HG03095 (cell line): ENCODE measurements around the gene KIF5A.
A peak's percentile ranks its signal among the peaks of the same experiment; 100 is the strongest.
"Not testable (repeated sequence)": the region's sequence is repeated elsewhere in the genome, so short reads cannot be mapped to it uniquely, and the experiment has no call there.

ENCODE experiments used
- ATAC-seq: cut with Tn5 transposase; IDR thresholded peaks from one replicate; pipeline ENCODE4 v1.9.1; 2021; ENCODE audit warnings: moderate library complexity; ENCODE audit not compliant: unreplicated experiment

KIF5A gene

DNA sequence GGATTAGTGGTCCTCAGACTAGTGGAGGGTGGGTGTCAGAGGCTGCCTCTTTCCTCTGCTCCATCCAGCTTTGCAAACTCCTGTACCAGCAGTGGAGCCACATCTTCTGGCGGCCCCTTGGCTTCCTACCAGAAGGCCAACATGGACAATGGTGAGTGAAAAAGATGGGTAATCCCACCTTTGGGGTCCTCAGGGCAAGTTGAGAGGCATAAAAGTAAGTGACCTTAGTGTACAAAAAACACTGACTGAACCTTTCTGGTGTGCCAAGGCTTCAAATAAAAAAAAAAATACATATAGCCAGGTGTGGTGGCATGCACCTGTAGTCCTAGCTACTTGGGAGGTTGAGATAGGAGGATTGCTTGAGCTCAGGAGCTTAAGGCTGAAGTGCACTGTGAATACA is 32.0 kb downstream of the KIF5A start:
- no peak for ATAC-seq

GRCh38 chr12:57582440-57582839 is 32.6 kb downstream of the KIF5A start:
- ATAC-seq: no peak

DNA sequence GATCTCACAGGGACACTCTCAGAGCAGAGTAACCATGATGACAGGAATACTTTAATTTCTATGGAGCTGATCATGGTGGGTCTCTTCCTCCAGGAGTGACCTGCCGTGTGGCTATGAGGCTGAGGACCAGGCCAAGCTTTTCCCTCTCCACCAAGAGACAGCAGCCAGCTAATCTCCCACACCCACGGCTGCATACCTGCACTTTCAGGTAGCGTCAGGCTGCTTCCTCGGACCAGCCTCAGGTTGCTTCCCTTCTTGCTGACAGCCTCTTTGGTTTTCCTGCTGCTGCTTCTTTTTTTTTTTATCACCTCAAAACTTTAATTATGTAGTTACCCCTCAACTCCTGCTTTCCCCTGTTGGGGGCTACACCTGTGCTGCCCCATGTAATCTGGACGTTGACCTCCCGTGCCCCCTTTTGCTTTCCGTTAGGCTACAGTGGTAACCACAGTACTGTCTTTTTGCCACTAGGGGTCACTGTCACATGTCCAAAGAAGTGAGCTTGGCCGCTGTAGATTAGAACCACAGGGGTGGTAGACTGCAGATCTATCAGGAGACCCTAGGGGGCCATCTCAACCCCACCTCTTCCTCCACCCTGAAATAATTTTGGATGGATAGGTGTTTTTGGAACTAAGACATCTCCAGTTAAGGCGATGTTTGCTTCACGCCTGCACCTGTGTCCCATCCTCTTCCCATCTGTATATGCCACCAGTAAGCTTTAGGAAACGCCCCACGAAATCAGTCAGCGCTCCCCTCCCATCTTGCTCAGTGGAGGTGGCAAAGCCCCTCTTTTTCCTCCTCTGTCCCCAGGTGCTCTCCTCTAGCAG is 33.4 kb downstream of the KIF5A start:
- peak; percentile 92 for ATAC-seq

GRCh38 chr12:57584050-57584449 is 34.2 kb downstream of the KIF5A start:
- no peak for ATAC-seq

DNA sequence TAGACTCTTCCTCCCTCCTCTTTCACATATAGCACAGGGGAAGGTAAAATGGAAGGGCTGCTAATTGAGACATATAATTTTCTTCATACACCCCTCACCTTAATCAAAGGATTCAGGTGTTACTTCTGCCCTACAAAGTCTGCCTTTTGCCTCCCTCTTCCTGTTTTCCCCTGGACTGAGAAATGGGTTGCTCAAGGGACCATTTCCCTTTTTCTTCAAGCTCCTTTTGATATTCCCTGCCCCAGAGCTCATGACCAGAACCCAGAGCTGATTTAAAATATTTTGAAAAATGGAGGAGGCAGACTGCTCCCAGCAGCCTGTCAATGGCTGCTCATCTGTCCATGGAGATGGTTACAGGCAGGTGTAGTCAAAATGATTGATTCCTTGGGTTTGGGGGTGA is 34.8 kb downstream of the KIF5A start:
- no peak for ATAC-seq

- ATAC-seq: no peak
These were observed 35.3 kb downstream of the KIF5A start for GRCh38 chr12:57585156-57585555.

- no peak for ATAC-seq
These were observed 36.3 kb downstream of the KIF5A start for GRCh38 chr12:57586128-57586527.

GRCh38 chr12:57586832-57587429 is 37.1 kb downstream of the KIF5A start:
- no peak for ATAC-seq

- ATAC-seq: not testable (repeated sequence)
These were observed 39.2 kb downstream of the KIF5A start for GRCh38 chr12:57588951-57589610.

- no peak for ATAC-seq
These were observed 40.6 kb downstream of the KIF5A start for GRCh38 chr12:57590479-57590863.

- ATAC-seq: peak; percentile 93
These were observed 41.3 kb downstream of the KIF5A start, which contains the start of gene PIP4K2C for GRCh38 chr12:57590864-57591781. TSS of gene PIP4K2C (plus strand) at chr12:57591192. CDS start at chr12:57591290, 98 bp downstream.

- ATAC-seq: peak; percentile 9
These were observed 42.0 kb downstream of the KIF5A start for GRCh38 chr12:57591782-57592325.

DNA sequence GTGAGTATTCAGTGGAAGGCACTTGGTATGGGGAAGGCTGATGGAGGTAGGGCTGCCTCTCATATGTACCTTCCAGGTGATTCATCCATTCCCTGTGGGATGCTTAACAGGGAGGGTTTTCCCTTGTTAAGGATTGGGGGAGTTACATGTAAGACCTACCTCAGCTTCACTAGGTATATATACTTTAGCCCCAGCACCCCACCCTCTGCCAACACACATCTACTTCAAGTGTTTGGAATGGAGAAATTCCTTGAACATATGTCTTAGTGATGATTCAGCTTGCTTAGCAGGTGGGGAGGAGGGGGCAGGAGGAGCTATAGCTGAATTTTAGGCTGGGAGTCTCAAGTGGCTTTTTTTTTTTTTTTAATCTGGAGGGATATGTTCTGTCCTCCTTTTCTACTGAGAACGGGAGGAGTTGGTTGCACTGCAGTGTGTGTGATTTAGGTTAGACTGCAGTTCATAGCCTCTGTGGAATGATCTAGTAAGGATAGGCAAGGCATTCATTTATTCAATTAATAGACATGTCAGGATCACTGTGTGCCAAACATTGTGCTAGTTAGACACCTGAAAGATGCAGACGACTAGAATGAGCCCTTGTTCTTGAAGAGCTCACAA is 42.8 kb downstream of the KIF5A start:
- no peak for ATAC-seq

GRCh38 chr12:57593187-57593586 is 43.3 kb downstream of the KIF5A start:
- no peak for ATAC-seq

DNA sequence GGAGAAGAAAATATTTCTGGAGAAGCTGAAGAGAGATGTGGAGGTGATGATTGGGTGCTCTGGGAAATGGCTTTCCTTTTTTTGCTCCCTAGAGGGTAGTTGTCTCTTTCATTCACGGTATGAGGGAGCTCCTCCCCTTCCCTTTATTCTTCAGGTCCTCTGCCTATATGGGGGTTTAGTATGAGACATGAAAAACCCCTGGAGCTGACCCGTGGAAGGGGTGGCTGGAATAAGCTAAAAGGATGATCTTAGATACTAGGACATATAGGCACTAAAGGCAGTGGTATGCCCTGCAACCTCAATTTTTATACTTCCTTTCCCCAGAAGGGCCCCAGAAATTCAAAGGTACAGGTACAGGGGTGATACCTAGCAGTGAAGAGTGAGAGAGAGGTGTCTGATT is 50.6 kb downstream of the KIF5A start:
- ATAC-seq: no peak

DNA sequence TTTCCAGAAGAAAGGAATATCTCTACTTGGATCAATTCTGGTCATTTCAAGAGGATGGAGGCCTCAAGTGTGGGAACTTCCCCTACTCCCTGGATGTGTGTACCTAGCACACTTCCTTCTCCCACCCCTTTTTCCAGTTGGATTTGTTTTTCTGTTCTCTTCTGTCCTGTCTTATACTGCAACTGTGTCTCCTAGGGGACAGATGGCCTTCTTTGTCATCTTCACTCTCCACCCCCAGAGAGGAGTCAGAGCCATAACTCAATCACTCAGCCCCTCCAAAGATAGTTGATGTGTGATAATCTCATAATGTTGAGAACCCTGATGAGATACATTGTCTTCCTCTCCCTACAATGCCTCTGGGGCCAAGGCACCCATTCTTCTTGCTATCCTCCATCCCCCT is 52.7 kb downstream of the KIF5A start:
- ATAC-seq: no peak

DNA sequence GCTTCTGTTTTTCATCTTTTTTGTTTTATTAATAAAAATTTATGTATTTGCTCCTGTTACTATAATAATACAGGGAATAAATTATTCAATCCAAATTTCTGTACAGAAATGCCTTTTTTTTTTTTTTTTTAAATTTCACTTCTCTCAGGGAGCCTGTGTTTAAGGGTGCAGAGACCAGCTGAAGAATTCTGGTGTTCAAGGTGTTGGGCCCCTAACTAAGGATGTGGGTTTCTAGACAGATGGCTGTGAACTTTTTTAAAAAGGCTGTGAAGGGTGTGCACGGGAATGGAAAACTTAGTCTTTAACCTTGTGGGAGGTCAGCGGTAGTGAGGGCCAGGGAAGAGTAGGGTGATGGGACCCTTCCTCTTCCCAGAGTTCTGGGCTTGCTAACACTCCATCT is 53.5 kb downstream of the KIF5A start:
- no peak for ATAC-seq

DNA sequence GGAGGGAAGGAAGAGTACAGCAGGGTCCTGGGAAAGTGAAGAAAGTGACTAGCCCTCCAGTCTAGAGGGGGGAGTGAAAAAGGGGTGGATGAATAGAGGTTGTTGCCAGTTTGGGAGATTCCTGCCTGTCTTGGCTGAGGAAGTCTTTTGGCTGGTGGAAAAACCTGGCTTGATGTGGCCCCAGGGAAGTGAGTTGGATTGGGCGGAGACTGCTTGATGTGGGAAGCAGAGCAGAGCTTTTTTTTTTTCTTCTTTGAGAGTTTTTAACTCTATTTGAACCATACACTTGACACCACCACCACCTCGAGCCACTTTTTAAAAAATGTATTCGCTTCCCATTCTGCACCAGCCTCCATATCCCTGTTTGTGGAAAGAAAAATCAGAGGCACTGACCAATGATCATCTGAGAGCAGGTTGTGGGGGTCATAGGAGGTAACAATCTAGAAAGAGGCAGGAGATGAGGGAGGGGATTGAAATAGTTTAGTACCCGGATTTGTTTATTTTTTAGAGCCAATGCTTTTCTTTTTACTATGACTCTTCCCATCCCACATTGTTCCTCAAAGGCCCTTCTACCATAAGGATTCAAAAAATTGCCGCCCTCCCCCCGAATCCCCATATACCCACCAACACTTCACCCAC is 54.1 kb downstream of the KIF5A start:
- ATAC-seq: no peak

GRCh38 chr12:57604454-57604991 is 54.7 kb downstream of the KIF5A start, which contains the start of gene DTX3:
TSS of gene DTX3 (plus strand) at chr12:57604824. CDS start at chr12:57606518, 1,694 bp downstream.
- no peak for ATAC-seq
